AG10803 (cell line): ENCODE measurements around the gene PPFIA1.

Experiments used
- DNase-seq: peaks from one replicate; pipeline ENCODE4 v3.0.0; 2010; ENCODE audit warnings: low read depth
- H3K4me3 ChIP-seq: 2 replicates; pipeline ENCODE4 v1.5.1; 2011; ENCODE audit warnings: mild to moderate bottlenecking, low read length, control low read depth
- TF ChIP-seq, protein P1 (sequence below): conservative IDR thresholded peaks from 2 replicates; pipeline ENCODE4 v1.5.1; 2011; ENCODE audit warnings: mild to moderate bottlenecking, low read length, control low read depth, inconsistent platforms

The PPFIA1 gene

DNA sequence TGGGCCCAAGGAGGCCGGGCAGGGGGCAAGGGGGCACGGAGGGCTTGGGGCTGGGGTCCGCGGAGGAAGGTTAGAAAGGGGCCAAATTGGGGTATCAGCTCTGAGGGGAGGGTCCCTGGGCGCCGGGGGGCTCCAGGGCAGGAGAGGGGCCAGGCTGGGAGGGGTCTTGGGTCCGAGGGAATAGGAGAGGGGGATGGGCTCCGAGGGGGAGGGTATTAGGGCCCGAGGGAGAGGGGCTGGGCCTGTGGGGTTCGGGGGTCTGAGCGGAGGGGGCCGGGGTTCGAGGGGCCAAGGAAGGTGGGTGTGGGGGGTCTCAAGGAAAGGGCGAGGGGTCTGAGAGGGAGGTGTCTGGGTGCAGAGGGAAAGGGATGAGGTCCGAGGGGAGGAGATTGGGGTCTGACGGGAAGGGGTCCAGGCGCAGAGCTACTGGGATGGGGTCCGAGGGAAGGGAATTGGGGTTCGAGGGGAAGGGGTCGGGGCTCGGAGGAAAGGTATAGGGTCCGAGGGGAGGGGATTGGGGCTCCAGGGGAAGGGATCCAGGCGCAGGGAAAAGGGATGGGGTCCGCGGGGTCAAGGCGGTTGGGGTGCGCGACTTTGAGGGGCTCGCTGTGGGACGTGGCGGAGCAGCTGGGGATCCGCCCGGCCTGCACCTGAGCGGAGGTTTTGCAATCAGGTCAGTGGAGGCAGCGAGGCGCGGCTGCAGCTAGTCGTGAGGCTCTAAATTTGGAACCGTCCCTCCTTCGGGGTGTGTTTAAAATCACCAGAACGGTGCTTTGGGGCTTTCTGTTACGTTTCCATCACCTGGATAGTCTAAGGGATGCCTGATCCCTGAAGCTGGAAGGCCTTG lies 128.6 kb downstream of the PPFIA1 start:
- H3K4me3 ChIP-seq = peak overlapping the region; percentile 83
- DNase-seq = no peak
- TF ChIP-seq, protein P1, sequence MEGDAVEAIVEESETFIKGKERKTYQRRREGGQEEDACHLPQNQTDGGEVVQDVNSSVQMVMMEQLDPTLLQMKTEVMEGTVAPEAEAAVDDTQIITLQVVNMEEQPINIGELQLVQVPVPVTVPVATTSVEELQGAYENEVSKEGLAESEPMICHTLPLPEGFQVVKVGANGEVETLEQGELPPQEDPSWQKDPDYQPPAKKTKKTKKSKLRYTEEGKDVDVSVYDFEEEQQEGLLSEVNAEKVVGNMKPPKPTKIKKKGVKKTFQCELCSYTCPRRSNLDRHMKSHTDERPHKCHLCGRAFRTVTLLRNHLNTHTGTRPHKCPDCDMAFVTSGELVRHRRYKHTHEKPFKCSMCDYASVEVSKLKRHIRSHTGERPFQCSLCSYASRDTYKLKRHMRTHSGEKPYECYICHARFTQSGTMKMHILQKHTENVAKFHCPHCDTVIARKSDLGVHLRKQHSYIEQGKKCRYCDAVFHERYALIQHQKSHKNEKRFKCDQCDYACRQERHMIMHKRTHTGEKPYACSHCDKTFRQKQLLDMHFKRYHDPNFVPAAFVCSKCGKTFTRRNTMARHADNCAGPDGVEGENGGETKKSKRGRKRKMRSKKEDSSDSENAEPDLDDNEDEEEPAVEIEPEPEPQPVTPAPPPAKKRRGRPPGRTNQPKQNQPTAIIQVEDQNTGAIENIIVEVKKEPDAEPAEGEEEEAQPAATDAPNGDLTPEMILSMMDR = no peak

GRCh38 chr11:70399681-70400112 lies 129.2 kb downstream of the PPFIA1 start:
- peak; percentile 95 for DNase-seq
- TF ChIP-seq, protein P1 = no peak
- H3K4me3 ChIP-seq = peak overlapping the region; percentile 83

- peak overlapping the region; percentile 83 for H3K4me3 ChIP-seq
- TF ChIP-seq, protein P1 = no peak
- DNase-seq = no peak
These were observed 130.2 kb downstream of the PPFIA1 start for GRCh38 chr11:70400643-70401042.

- TF ChIP-seq, protein P1 = no peak
- H3K4me3 ChIP-seq = no peak overlapping the region
- no peak for DNase-seq
These were observed 131.5 kb downstream of the PPFIA1 start for GRCh38 chr11:70402016-70402415.

- TF ChIP-seq, protein P1 = no peak
- no peak overlapping the region for H3K4me3 ChIP-seq
- DNase-seq = no peak
These were observed 132.2 kb downstream of the PPFIA1 start for GRCh38 chr11:70402685-70403084.

GRCh38 chr11:70404244-70404643 lies 133.8 kb downstream of the PPFIA1 start:
- TF ChIP-seq, protein P1 = no peak
- no peak for DNase-seq
- H3K4me3 ChIP-seq = no peak overlapping the region
